HepG2 (cell line): Measurements from ENCODE around the gene AGR2. TPM values are rescaled to one million over a fixed set of nuclear protein-coding genes. Genes with fewer than 3 reads are reported as not detected.

Source experiments
- ATAC-seq: fragments of 200-7000 bp; cut with Tn5 transposase; 3 replicates; pipeline ENCODE4 v1.9.1; 2020; ENCODE audit warnings: mild to moderate bottlenecking, moderate library complexity
- BruUV-seq: library from RNA; stranded (reverse); fragments of 400-500 nt; replicated peaks from 2 replicates; lab custom pipeline; 2021; lab: Mats Ljungman, UMichigan
- CTCF ChIA-PET: fragments of 300-600 bp; formaldehyde crosslinking; extraction: SDS; loops from one replicate; lab custom pipeline; 2021; ENCODE audit warnings: low total read pairs, inconsistent platforms, low intra/inter-chr PET ratio; lab: Yijun Ruan, JAX
- POLR2A ChIA-PET: fragments of 350-600 bp; sonication (Branson Sonifier 250); formaldehyde crosslinking; loops from one replicate; lab custom pipeline; 2020; ENCODE audit warnings: antibody characterized with exemption, inconsistent platforms; lab: Yijun Ruan, JAX
- DNase-seq: peaks from one replicate; pipeline ENCODE4 v3.0.0-alpha.2; 2015; ENCODE audit warnings: low spot score
- FAIRE-seq: peaks from 3 replicates; lab custom pipeline; 2011; peaks lifted over from hg19 to GRCh38; lab: Jason Lieb, UNC
- H2AFZ ChIP-seq: one replicate; pipeline ENCODE4 v1.6.1; 2011; ENCODE audit warnings: low read length, inconsistent platforms
- H3K27ac ChIP-seq: fragments of 300-600 bp; 3 replicates; pipeline ENCODE4 v1.8.0; 2011; ENCODE audit warnings: mixed run types, mild to moderate bottlenecking, mixed read lengths, low read length, inconsistent platforms; ENCODE audit not compliant: insufficient read depth; ENCODE audit errors: extremely low read length
- H3K27me3 ChIP-seq, 2 experiments: fragments of 200-600 bp in 1 of 2; 2 replicates in 1 of 2; 3 replicates in 1 of 2; pipeline versions ENCODE4 v1.6.0 to v1.8.0; 2011; ENCODE audit warnings: low read length in 2 of 2, mild to moderate bottlenecking in 2 of 2, moderate library complexity in 2 of 2, inconsistent platforms in 1 of 2; ENCODE audit not compliant: insufficient read depth in 2 of 2, control insufficient read depth in 1 of 2
- H3K36me3 ChIP-seq, 2 experiments: fragments of 200-600 bp in 1 of 2; replicated peaks in 1 of 2; 2 replicates in 1 of 2; 3 replicates in 1 of 2; pipeline versions ENCODE4 v1.5.1 to v1.8.0; 2011; ENCODE audit warnings: low read length in 2 of 2, inconsistent platforms in 1 of 2; ENCODE audit not compliant: insufficient read depth in 2 of 2, control insufficient read depth in 1 of 2
- H3K4me1 ChIP-seq: 2 replicates; pipeline ENCODE4 v1.5.1; 2012; ENCODE audit warnings: low read length, inconsistent platforms; ENCODE audit not compliant: insufficient read depth
- H3K4me2 ChIP-seq: 2 replicates; pipeline ENCODE4 v1.6.0; 2011; ENCODE audit warnings: low read depth, low read length, inconsistent platforms
- H3K4me3 ChIP-seq, 3 experiments: fragments of 200-600 bp in 1 of 3; sonication (generic), shearing (Covaris generic) in 1 of 3; replicated peaks in 1 of 3; 2 replicates each; pipeline ENCODE4 v1.5.1; 2011 to 2016; ENCODE audit warnings: low read length in 3 of 3, inconsistent platforms in 2 of 3, low read depth in 2 of 3, mild to moderate bottlenecking in 2 of 3, control low read depth in 1 of 3, mixed read lengths in 1 of 3; ENCODE audit not compliant: insufficient read depth in 1 of 3
- H3K79me2 ChIP-seq: one replicate; pipeline ENCODE4 v1.6.1; 2011; ENCODE audit warnings: low read length, inconsistent platforms; ENCODE audit not compliant: insufficient read depth
- H3K9ac ChIP-seq: 2 replicates; pipeline ENCODE4 v1.6.0; 2011; ENCODE audit warnings: mild to moderate bottlenecking, low read depth, low read length, inconsistent platforms; ENCODE audit not compliant: insufficient read depth
- H3K9me3 ChIP-seq: 2 replicates; pipeline ENCODE4 v1.5.1; 2012; ENCODE audit warnings: mild to moderate bottlenecking, low read length
- H4K20me1 ChIP-seq: 2 replicates; pipeline ENCODE4 v1.6.0; 2011; ENCODE audit warnings: inconsistent platforms, mild to moderate bottlenecking, low read length, moderate library complexity; ENCODE audit not compliant: insufficient read depth
- FOXC1 ChIP-seq: sonication (generic); formaldehyde crosslinking; IDR thresholded peaks from 2 replicates; pipeline ENCODE4 v1.8.0; 2022; ENCODE audit warnings: mild to moderate bottlenecking, missing genetic modification reagents, borderline replicate concordance
- NR0B2 ChIP-seq: sonication (generic); formaldehyde crosslinking; IDR thresholded peaks from 2 replicates; pipeline ENCODE4 v1.4.0; 2020; ENCODE audit warnings: mild to moderate bottlenecking, missing genetic modification reagents
- SALL1 ChIP-seq: sonication (generic); formaldehyde crosslinking; IDR thresholded peaks from 2 replicates; pipeline ENCODE4 v1.8.0; 2022; ENCODE audit warnings: mild to moderate bottlenecking, missing genetic modification reagents
- ZNF343 ChIP-seq: sonication (generic); formaldehyde crosslinking; IDR thresholded peaks from 2 replicates; pipeline ENCODE4 v1.4.0; 2020; ENCODE audit warnings: mild to moderate bottlenecking, missing genetic modification reagents
- ZNF784 ChIP-seq: sonication (generic); formaldehyde crosslinking; IDR thresholded peaks from 2 replicates; pipeline ENCODE4 v1.5.1; 2020; ENCODE audit warnings: missing genetic modification reagents, mild to moderate bottlenecking, borderline replicate concordance
- WGBS: methylation state at CpG from one replicate; pipeline ENCODE4 v1.1.6; 2017; ENCODE audit warnings: low lambda C conversion rate; 5-methylcytosine and 5-hydroxymethylcytosine counted together
- in situ Hi-C: cut with HindIII; loops from 2 replicates; pipeline ENCODE4 v1.10.0; 2017; ENCODE audit warnings: low pct_unique_long_range_greater_than_20kb; ENCODE audit not compliant: extremely low pct_ligation_motif_present
- intact Hi-C: fragments of 100-400 bp; cut with micrococcal nuclease; formaldehyde crosslinking; loops from one replicate; pipeline ENCODE4 v1.10.0; 2022; ENCODE audit not compliant: unreplicated experiment
- polyA plus RNA-seq, 8 experiments: library from polyadenylated mRNA; depleted of rRNA in 3 of 8; stranded (reverse) in 7 of 8; unstranded in 1 of 8; fragments of >200 nt; fragmentation: Illumina TruSeq in 4 of 8; extraction: Trizol in 4 of 8; gene quantifications; 2 replicates each; pipeline versions ENCODE4 v1.2.1 to v1.2.3, GENCODE V29; 2011 to 2016; ENCODE audit warnings: low read depth in 4 of 8, missing spikeins in 1 of 8, mixed read lengths in 1 of 8; ENCODE audit not compliant: insufficient read depth in 1 of 8
- total RNA-seq, 5 experiments: library from RNA; depleted of rRNA; stranded (reverse); fragments of >200 nt; fragmentation: Illumina TruSeq; extraction: Trizol; gene quantifications; 2 replicates each; pipeline ENCODE4 v1.2.3, GENCODE V29; 2016; ENCODE audit warnings: low read depth in 1 of 5

The AGR2 gene
- total and polyA plus RNA-seq, 2 of the 13 experiments (the other 11 are each of a cell fraction or from before 2014, with no cell fraction given) = 1.7 to 2.9 TPM

GRCh38 chr7:16747102-16747501 lies 57.7 kb downstream of the AGR2 start:
- no peak overlapping the region for H3K9ac ChIP-seq

GRCh38 chr7:16745645-16746044 lies 59.2 kb downstream of the AGR2 start:
- BruUV-seq = no TSS peak
- in situ Hi-C loops (no loop called here), intact Hi-C loops (no loop called here)
- ATAC-seq = no peak
- Histone ChIP-seq H3K9ac (no peak overlapping the region), H3K79me2 (no peaks in the 10 kb centered on the region), H3K4me2 (no peak overlapping the region), H3K27ac (no peak overlapping the region), H2AFZ (no peak overlapping the region), H3K4me1 (0 out of 2 replicates have a peak, but pooled peaks cover 6% of the 10 kb centered on the region), H4K20me1 (no peaks in the 10 kb centered on the region), H3K36me3 (no peaks in the 10 kb centered on the region), H3K4me3 (no peak overlapping the region), H3K27me3 (no peaks in the 10 kb centered on the region), H3K9me3 (no peaks in the 10 kb centered on the region)
- WGBS = 3% methylated on average over 2 of the region's 2 CpGs
- CTCF ChIA-PET = no interaction called here
- TF ChIP-seq SALL1 (CRISPR knock-in tag) (no peak), NR0B2 (CRISPR knock-in tag) (no peak), ZNF784 (no peak), FOXC1 (CRISPR knock-in tag) (no peak)
- POLR2A ChIA-PET = no interaction called here
- no peak for DNase-seq
- no peak for FAIRE-seq

More at GRCh38 chr7:16747102-16747501, 57.7 kb downstream of the AGR2 start:
- H3K4me1 ChIP-seq = 0 out of 2 replicates have a peak, but pooled peaks cover 6% of the 10 kb centered on the region
- in situ Hi-C loops = no loop called here
- no peak for TF ChIP-seq ZNF343 (CRISPR knock-in tag)
- TF ChIP-seq, all 625 proteins: peak for 0
- Histone ChIP-seq H3K27ac (no peak overlapping the region), H4K20me1 (no peaks in the 10 kb centered on the region), H3K9me3 (no peaks in the 10 kb centered on the region), H3K4me2 (no peak overlapping the region), H3K79me2 (no peaks in the 10 kb centered on the region), H3K27me3 (no peaks in the 10 kb centered on the region), H3K36me3 (no peaks in the 10 kb centered on the region), H2AFZ (no peak overlapping the region), H3K4me3 (no peak overlapping the region)
- no TSS peak for BruUV-seq
- intact Hi-C loops = no loop called here
- ChIA-PET POLR2A (no interaction called here), CTCF (no interaction called here)
- no peak for DNase-seq
- WGBS = 67% methylated on average over 1 of the region's 1 CpG
- no peak for FAIRE-seq
- ATAC-seq = no peak
